Right atrium auricular region (tissue), 2 donors: ENCODE results near the gene ARHGAP5. TPM values are rescaled to one million over a fixed set of nuclear protein-coding genes. Genes with fewer than 3 reads are reported as not detected.
A peak's percentile ranks its signal among the peaks of the same experiment; 100 is the strongest.

Source experiments
- DNase-seq: peaks from one replicate; pipeline ENCODE4 v3.0.0-alpha.2; 2019; ENCODE audit warnings: low spot score
- H3K27ac ChIP-seq, 2 donors: fragments of 200-600 bp; sonication (generic); 1 replicate in 1 of 2; 2 replicates in 1 of 2; pipeline ENCODE4 v1.5.1; 2016 to 2019
- H3K27me3 ChIP-seq, 2 donors: fragments of 200-600 bp; sonication (generic); one replicate each; pipeline versions ENCODE4 v1.5.1 to v1.6.0; 2017 to 2019
- H3K36me3 ChIP-seq: fragments of 200-600 bp; sonication (generic); one replicate; pipeline ENCODE4 v1.5.1; 2016
- H3K4me1 ChIP-seq, 2 donors: fragments of 200-600 bp; sonication (generic); one replicate each; pipeline versions ENCODE4 v1.5.1 to v1.6.0; 2017 to 2019
- H3K4me3 ChIP-seq, 2 donors: fragments of 200-600 bp; sonication (generic); 1 replicate in 1 of 2; 2 replicates in 1 of 2; pipeline ENCODE4 v1.5.1; 2017 to 2019; ENCODE audit warnings: mild to moderate bottlenecking in 1 of 2, moderate library complexity in 1 of 2
- H3K9me3 ChIP-seq, 2 donors: fragments of 200-600 bp; sonication (generic); one replicate each; pipeline ENCODE4 v1.5.1; 2019
- CTCF ChIP-seq, 2 donors: fragments of 200-600 bp; sonication (generic); IDR thresholded peaks; one replicate each; pipeline ENCODE4 v1.5.1; 2019; ENCODE audit warnings: antibody characterized with exemption in 2 of 2
- total RNA-seq, 2 donors: library from RNA; depleted of rRNA; stranded (reverse); fragments of >200 nt; gene quantifications; one replicate each; pipeline ENCODE4 v1.1.0, GENCODE V29; 2016

The ARHGAP5 gene
- total RNA-seq, 2 donors from 2014 or later, result 145 to 160 TPM

DNA sequence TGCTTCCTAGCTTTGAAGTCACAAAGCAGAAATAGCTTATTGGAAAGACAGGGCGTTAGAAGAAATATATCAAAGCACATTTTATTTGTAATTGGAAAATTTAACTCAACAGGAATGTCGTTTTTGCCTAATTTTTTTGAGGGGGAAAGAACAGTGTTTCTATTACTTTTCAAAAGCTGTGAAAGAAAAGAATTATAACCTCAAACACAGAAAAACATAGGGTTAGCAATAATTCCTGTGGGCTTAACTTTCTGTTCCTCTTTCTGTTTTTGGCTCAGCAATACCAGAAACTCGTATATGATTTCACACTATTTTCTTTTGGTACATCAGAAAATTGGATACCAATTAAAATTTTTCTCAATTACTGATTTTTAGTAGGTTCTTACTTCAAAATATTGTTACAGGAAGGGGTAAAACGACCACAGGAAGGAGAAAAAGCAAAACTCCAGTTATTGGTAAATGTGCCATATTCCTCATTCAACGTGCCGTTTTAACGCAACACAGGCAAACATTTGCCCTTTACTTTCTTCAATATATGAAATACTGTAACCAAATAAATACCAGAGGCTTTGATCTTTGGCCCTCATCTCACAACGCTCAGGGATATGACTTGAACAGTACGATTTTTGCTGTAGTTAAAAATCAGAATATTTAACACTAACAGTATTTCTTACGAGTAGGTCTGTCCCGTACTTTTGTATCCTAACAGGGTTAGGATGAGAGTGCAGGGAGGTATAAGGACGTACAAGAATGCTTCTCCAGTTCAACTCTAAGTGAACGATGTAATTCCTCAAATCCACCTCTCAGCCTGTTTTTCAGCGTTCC, 123.5 kb downstream of the ARHGAP5 start:
- H3K9me3 ChIP-seq, result no peaks in the 10 kb centered on the region
- H3K4me1 ChIP-seq, result peaks cover 0 to 12% of the 10 kb centered on the region in 2 donors
- H3K4me3 ChIP-seq, result peak overlapping the region; percentile 59 to 66
- H3K27ac ChIP-seq, result peak overlapping the region; percentile 88 to 94
- H3K27me3 ChIP-seq, result no peaks in the 10 kb centered on the region
- no peaks in the 10 kb centered on the region for H3K36me3 ChIP-seq
- DNase-seq, result no peak
- no peak for TF ChIP-seq CTCF (IDR thresholded peaks at IDR 0.05)

- H3K36me3 ChIP-seq, result no peaks in the 10 kb centered on the region
- H3K27ac ChIP-seq, result peak overlapping the region; percentile 88 to 94
- H3K27me3 ChIP-seq, result no peaks in the 10 kb centered on the region
These were observed 124.2 kb downstream of the ARHGAP5 start for GRCh38 chr14:32201193-32201815.

GRCh38 chr14:32201816-32202490, 124.8 kb downstream of the ARHGAP5 start, which contains the start of gene RNU6-7:
RNU6-7 (plus strand) TSS chr14:32202045.
- no peak for DNase-seq
- TF ChIP-seq CTCF (IDR thresholded peaks at IDR 0.05), result no peak
- peak within 1 kb of the TSS; percentile 59 to 66 for H3K4me3 ChIP-seq

More at GRCh38 chr14:32201193-32201815, 124.2 kb downstream of the ARHGAP5 start:
- Histone ChIP-seq H3K4me1 (peaks cover 0 to 12% of the 10 kb centered on the region in 2 donors), H3K4me3 (peak overlapping the region; percentile 59 to 66), H3K9me3 (no peaks in the 10 kb centered on the region)
- DNase-seq, result peak; percentile 73
- no peak for TF ChIP-seq CTCF (IDR thresholded peaks at IDR 0.05)

GRCh38 chr14:32202491-32202997, 125.4 kb downstream of the ARHGAP5 start:
- no peak for DNase-seq
- no peak for TF ChIP-seq CTCF (IDR thresholded peaks at IDR 0.05)
- H3K27me3 ChIP-seq, result no peaks in the 10 kb centered on the region
- no peaks in the 10 kb centered on the region for H3K9me3 ChIP-seq
- no peaks in the 10 kb centered on the region for H3K36me3 ChIP-seq
- H3K27ac ChIP-seq, result peak overlapping the region; percentile 88 to 94
- peak overlapping the region; percentile 59 to 66 for H3K4me3 ChIP-seq
- H3K4me1 ChIP-seq, result peaks cover 0 to 12% of the 10 kb centered on the region in 2 donors

More at GRCh38 chr14:32201816-32202490, 124.8 kb downstream of the ARHGAP5 start, which contains the start of gene RNU6-7:
- no peaks in the 10 kb centered on the region for H3K9me3 ChIP-seq
- H3K36me3 ChIP-seq, result no peaks in the 10 kb centered on the region
- peaks cover 0 to 12% of the 10 kb centered on the region in 2 donors for H3K4me1 ChIP-seq
- H3K27me3 ChIP-seq, result no peaks in the 10 kb centered on the region
- peak within 1 kb of the TSS; percentile 88 to 94 for H3K27ac ChIP-seq

- Histone ChIP-seq H3K36me3 (no peaks in the 10 kb centered on the region), H3K4me3 (peak within 1 kb of the TSS; percentile 59 to 66), H3K9me3 (no peaks in the 10 kb centered on the region), H3K4me1 (peaks cover 0 to 12% of the 10 kb centered on the region in 2 donors), H3K27me3 (no peaks in the 10 kb centered on the region), H3K27ac (peak within 1 kb of the TSS; percentile 88 to 94)
- peak; percentile 87 for DNase-seq
- TF ChIP-seq CTCF (IDR thresholded peaks at IDR 0.05), result peak in 1 of 2 donors; percentile 11
These were observed 126.1 kb downstream of the ARHGAP5 start, which contains the start of gene RNU6-8 for GRCh38 chr14:32202998-32203882. RNU6-8 (minus strand) TSS chr14:32203269.
